Hepatocyte (in vitro differentiated cells): ENCODE results near the gene SARS2. TPM values are rescaled to one million over a fixed set of nuclear protein-coding genes. Genes with fewer than 3 reads are reported as not detected.

ENCODE experiments used
- DNase-seq: peaks from one replicate; pipeline ENCODE4 v3.0.0-alpha.2; 2016; ENCODE audit warnings: low spot score
- H2AFZ ChIP-seq: fragments of 200-600 bp; sonication (generic); 2 replicates; pipeline ENCODE4 v1.6.0; 2016; ENCODE audit warnings: antibody characterized with exemption, mild to moderate bottlenecking
- H3K27ac ChIP-seq: fragments of 200-600 bp; sonication (generic); 2 replicates; pipeline ENCODE4 v1.5.1; 2016; ENCODE audit warnings: mild to moderate bottlenecking
- H3K27me3 ChIP-seq: fragments of 200-600 bp; sonication (generic); 2 replicates; pipeline ENCODE4 v1.6.1; 2016
- H3K36me3 ChIP-seq: fragments of 200-600 bp; sonication (generic); replicated peaks from 2 replicates; pipeline ENCODE4 v1.5.1; 2016; ENCODE audit warnings: low read depth; ENCODE audit not compliant: insufficient read depth
- H3K4me1 ChIP-seq: fragments of 200-600 bp; sonication (generic); 2 replicates; pipeline ENCODE4 v1.5.1; 2016; ENCODE audit warnings: mild to moderate bottlenecking, moderate library complexity; ENCODE audit not compliant: insufficient read depth
- H3K4me2 ChIP-seq: fragments of 200-600 bp; sonication (generic); 2 replicates; pipeline ENCODE4 v1.6.0; 2016
- H3K4me3 ChIP-seq: fragments of 200-600 bp; sonication (generic); 2 replicates; pipeline ENCODE4 v1.5.1; 2016; ENCODE audit warnings: mild to moderate bottlenecking
- H3K79me2 ChIP-seq: fragments of 200-600 bp; sonication (generic); 2 replicates; pipeline ENCODE4 v1.6.0; 2017; ENCODE audit warnings: mild to moderate bottlenecking
- H3K9me2 ChIP-seq: fragments of 200-600 bp; sonication (generic); replicated peaks from 2 replicates; pipeline ENCODE4 v1.6.0; 2017; ENCODE audit warnings: mild to moderate bottlenecking; ENCODE audit not compliant: insufficient read depth
- H3K9me3 ChIP-seq: fragments of 200-600 bp; sonication (generic); 2 replicates; pipeline ENCODE4 v1.5.1; 2016; ENCODE audit warnings: low read depth, mild to moderate bottlenecking
- H4K20me1 ChIP-seq: fragments of 200-600 bp; sonication (generic); 2 replicates; pipeline ENCODE4 v1.6.0; 2016; ENCODE audit warnings: mild to moderate bottlenecking; ENCODE audit not compliant: insufficient read depth, poor library complexity, severe bottlenecking
- EZH2 ChIP-seq: fragments of 200-600 bp; sonication (generic); IDR thresholded peaks from 2 replicates; pipeline ENCODE4 v1.6.1; 2016; ENCODE audit warnings: antibody characterized with exemption, mild to moderate bottlenecking, borderline replicate concordance
- EZH2phosphoT487 ChIP-seq: fragments of 200-600 bp; sonication (generic); IDR thresholded peaks from one replicate; pipeline ENCODE4 v1.6.1; 2018; ENCODE audit warnings: antibody characterized with exemption, mild to moderate bottlenecking, low read depth, moderate library complexity; ENCODE audit not compliant: unreplicated experiment, severe bottlenecking
- WGBS: methylation state at CpG from one replicate; pipeline ENCODE4 v1.1.6; 2016; ENCODE audit warnings: low lambda C conversion rate; ENCODE audit errors: missing lambda C conversion rate; 5-methylcytosine and 5-hydroxymethylcytosine counted together
- polyA plus RNA-seq: library from polyadenylated mRNA; unstranded; fragments of >200 nt; fragmentation: Nextera tagmentation; extraction: Ambion mirVana; gene quantifications from 2 replicates; pipeline ENCODE4 v1.2.1, GENCODE V29; 2016
- total RNA-seq: library from RNA; depleted of rRNA; stranded (reverse); fragments of >200 nt; gene quantifications from 2 replicates; pipeline ENCODE4 v1.2.3, GENCODE V29; 2014
- TF ChIP-seq, protein P1 (sequence below): fragments of 200-600 bp; sonication (generic); IDR thresholded peaks from 2 replicates; pipeline ENCODE4 v1.5.1; 2016; ENCODE audit warnings: antibody characterized with exemption, mild to moderate bottlenecking; ENCODE audit not compliant: poor library complexity

Gene SARS2
- total and polyA plus RNA-seq, 2 experiments from 2014 or later: 24.2 to 47.7 TPM

DNA sequence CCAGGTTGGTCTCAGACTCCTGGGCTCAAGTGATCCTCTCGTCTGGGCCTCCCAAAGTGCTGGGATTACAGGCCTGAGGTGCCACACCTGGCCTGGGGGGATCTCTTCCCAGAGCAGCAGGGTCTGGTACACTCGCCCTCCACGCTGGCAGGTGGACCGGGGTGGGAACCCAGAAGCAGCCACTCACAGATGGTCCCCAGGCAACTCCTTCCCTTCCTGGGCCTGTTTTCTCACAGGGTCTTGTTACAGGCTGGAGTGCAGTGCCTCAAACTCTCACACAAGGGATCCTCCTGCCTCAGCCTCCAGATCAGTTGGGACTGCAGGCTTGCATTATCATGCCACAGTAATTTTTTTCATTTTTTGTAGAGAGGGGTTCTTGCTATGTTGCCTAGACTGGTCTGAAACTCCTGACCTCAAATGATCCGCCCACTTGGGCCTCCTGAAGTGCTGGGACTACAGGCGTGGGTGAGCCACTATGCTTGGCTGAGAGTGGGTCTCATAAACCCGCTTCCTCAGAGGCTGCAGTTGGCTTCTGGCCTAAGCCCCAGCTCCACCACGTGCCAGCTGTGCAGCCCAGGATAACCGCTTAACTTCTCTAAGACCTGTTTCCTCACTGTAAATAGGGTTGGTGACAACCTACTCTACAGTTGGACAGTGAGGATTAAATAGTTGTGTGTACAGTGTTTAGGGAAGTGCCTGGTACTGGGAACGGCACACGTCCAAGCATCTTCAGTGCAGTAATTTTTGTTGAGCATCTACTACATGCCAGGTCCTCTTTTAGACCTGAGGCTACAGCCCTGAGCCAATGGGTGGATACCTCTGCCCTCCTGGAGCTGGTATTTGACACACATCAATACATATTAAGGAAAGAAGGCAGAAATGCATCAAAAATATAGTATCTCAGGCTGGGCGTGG lies 17.7 kb downstream of the SARS2 start:
- WGBS: 83% methylated on average over 12 of the region's 12 CpGs
- H3K27ac ChIP-seq: no peak overlapping the region
- no peaks in the 10 kb centered on the region for H3K27me3 ChIP-seq
- no peak overlapping the region for H3K4me2 ChIP-seq
- H3K9me2 ChIP-seq: no peaks in the 10 kb centered on the region
- H3K79me2 ChIP-seq: no peaks in the 10 kb centered on the region
- H3K36me3 ChIP-seq: no peaks in the 10 kb centered on the region
- no peak overlapping the region for H2AFZ ChIP-seq
- DNase-seq: no peak
- TF ChIP-seq EZH2phosphoT487: no peak
- TF ChIP-seq, protein P1, sequence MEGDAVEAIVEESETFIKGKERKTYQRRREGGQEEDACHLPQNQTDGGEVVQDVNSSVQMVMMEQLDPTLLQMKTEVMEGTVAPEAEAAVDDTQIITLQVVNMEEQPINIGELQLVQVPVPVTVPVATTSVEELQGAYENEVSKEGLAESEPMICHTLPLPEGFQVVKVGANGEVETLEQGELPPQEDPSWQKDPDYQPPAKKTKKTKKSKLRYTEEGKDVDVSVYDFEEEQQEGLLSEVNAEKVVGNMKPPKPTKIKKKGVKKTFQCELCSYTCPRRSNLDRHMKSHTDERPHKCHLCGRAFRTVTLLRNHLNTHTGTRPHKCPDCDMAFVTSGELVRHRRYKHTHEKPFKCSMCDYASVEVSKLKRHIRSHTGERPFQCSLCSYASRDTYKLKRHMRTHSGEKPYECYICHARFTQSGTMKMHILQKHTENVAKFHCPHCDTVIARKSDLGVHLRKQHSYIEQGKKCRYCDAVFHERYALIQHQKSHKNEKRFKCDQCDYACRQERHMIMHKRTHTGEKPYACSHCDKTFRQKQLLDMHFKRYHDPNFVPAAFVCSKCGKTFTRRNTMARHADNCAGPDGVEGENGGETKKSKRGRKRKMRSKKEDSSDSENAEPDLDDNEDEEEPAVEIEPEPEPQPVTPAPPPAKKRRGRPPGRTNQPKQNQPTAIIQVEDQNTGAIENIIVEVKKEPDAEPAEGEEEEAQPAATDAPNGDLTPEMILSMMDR: no peak
- no peak overlapping the region for H3K4me3 ChIP-seq
- H3K4me1 ChIP-seq: no peaks in the 10 kb centered on the region
- no peaks in the 10 kb centered on the region for H3K9me3 ChIP-seq
- H4K20me1 ChIP-seq: no peaks in the 10 kb centered on the region

DNA sequence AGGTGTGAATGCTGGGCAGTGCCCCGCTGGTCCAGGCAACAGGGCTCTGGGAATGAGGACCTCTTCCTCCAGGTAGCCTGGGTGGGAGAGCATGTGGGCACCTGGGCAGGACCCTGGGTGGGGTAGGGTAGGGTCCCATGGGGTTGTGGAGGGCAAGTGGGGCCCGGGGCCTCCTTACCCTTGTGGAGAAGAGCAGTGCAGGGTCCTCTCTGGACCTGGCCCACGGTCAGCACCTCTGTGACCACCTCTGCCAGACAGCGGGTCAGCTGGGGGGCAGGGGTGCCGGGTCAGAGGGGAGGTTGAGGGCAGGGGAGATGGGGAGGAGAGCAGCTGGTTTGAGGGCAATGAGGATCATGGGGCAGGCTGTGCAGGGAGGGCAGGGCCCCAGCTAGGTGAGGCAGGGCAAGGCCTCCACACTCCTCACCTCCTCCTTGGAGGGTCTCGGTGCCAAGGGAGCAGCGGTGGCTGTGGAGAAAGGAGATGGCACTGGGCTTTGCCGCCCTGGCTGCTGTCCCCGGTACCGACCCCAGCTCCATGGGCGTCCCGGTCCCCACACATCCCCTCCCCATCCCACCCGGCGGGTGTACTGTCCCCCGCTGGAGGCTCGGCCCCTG lies 19.1 kb downstream of the SARS2 start:
- Histone ChIP-seq H3K36me3 (no peaks in the 10 kb centered on the region), H2AFZ (no peak overlapping the region), H3K9me2 (no peaks in the 10 kb centered on the region), H3K27me3 (no peaks in the 10 kb centered on the region), H3K4me1 (no peaks in the 10 kb centered on the region), H3K4me2 (no peak overlapping the region), H4K20me1 (no peaks in the 10 kb centered on the region), H3K79me2 (no peaks in the 10 kb centered on the region), H3K27ac (no peak overlapping the region), H3K9me3 (no peaks in the 10 kb centered on the region), H3K4me3 (no peak overlapping the region)
- DNase-seq: no peak
- WGBS: 92% methylated on average over 5 of the region's 16 CpGs
- TF ChIP-seq EZH2phosphoT487: no peak
- TF ChIP-seq, protein P1: no peak
- TF ChIP-seq EZH2: no peak

- Histone ChIP-seq H3K79me2 (no peaks in the 10 kb centered on the region), H3K27ac (no peak overlapping the region), H3K27me3 (no peaks in the 10 kb centered on the region), H3K9me3 (no peaks in the 10 kb centered on the region), H4K20me1 (no peaks in the 10 kb centered on the region), H3K4me1 (no peaks in the 10 kb centered on the region), H3K36me3 (no peaks in the 10 kb centered on the region), H2AFZ (no peak overlapping the region), H3K4me3 (no peak overlapping the region), H3K4me2 (no peak overlapping the region), H3K9me2 (no peaks in the 10 kb centered on the region)
- DNase-seq: no peak
- 96% methylated on average over 6 of the region's 12 CpGs for WGBS
- TF ChIP-seq EZH2 (no peak), EZH2phosphoT487 (no peak)
- TF ChIP-seq, protein P1: no peak
These were observed 20.1 kb downstream of the SARS2 start for GRCh38 chr19:38910488-38910887.
